Endodermal cell (in vitro differentiated cells): Measurements from ENCODE around the gene SAYSD1. TPM values are rescaled to one million over a fixed set of nuclear protein-coding genes. Genes with fewer than 3 reads are reported as not detected.
A peak's percentile ranks its signal among the peaks of the same experiment; 100 is the strongest.

Experiments used
- DNase-seq: peaks from one replicate; pipeline ENCODE4 v3.0.0-alpha.2; 2017
- H3K27ac ChIP-seq: 2 replicates; pipeline ENCODE4 v1.5.1; 2013; ENCODE audit warnings: mild to moderate bottlenecking, low read depth, low read length, moderate library complexity
- H3K27me3 ChIP-seq: 2 replicates; pipeline ENCODE4 v1.6.1; 2013; ENCODE audit warnings: mild to moderate bottlenecking, low read length, moderate library complexity; ENCODE audit not compliant: insufficient read depth, control insufficient read depth, poor library complexity, severe bottlenecking
- H3K36me3 ChIP-seq: 2 replicates; pipeline ENCODE4 v1.7.0; 2013; ENCODE audit warnings: mild to moderate bottlenecking, low read length, moderate library complexity; ENCODE audit not compliant: control insufficient read depth, insufficient read depth
- H3K4me1 ChIP-seq: one replicate; pipeline ENCODE4 v1.7.0; 2013; ENCODE audit warnings: low read length; ENCODE audit not compliant: control insufficient read depth, insufficient read depth
- H3K4me3 ChIP-seq: 2 replicates; pipeline ENCODE4 v1.5.1; 2013; ENCODE audit warnings: mild to moderate bottlenecking, low read length, moderate library complexity
- H3K9ac ChIP-seq: 2 replicates; pipeline ENCODE4 v1.6.1; 2013; ENCODE audit warnings: mild to moderate bottlenecking, low read length, moderate library complexity; ENCODE audit not compliant: poor library complexity, severe bottlenecking; ENCODE audit errors: extremely low read depth
- H3K9me3 ChIP-seq: 2 replicates; pipeline ENCODE4 v1.6.1; 2013; ENCODE audit warnings: mild to moderate bottlenecking, low read length, moderate library complexity; ENCODE audit not compliant: control insufficient read depth
- H3K27ac Mint-ChIP-seq: 2 replicates; pipeline ENCODE4 v1.8.0; 2020; ENCODE audit warnings: mixed read lengths
- H3K27me3 Mint-ChIP-seq: 2 replicates; pipeline ENCODE4 v1.8.0; 2021; ENCODE audit warnings: mild to moderate bottlenecking, mixed read lengths; ENCODE audit not compliant: insufficient read depth
- H3K36me3 Mint-ChIP-seq: 2 replicates; pipeline ENCODE4 v1.8.0; 2020; ENCODE audit warnings: low read depth, mixed read lengths
- H3K4me1 Mint-ChIP-seq: 2 replicates; pipeline ENCODE4 v1.8.0; 2020; ENCODE audit warnings: mixed read lengths
- H3K4me3 Mint-ChIP-seq: 2 replicates; pipeline ENCODE4 v1.8.0; 2020; ENCODE audit warnings: mild to moderate bottlenecking, moderate library complexity, mixed read lengths
- H3K9me3 Mint-ChIP-seq: 2 replicates; pipeline ENCODE4 v1.8.0; 2020; ENCODE audit warnings: mild to moderate bottlenecking, mixed read lengths
- CTCF ChIP-seq: fragments of 200-600 bp; sonication (generic); conservative IDR thresholded peaks from 2 replicates; pipeline ENCODE4 v1.5.0; 2021; ENCODE audit warnings: antibody characterized with exemption, mild to moderate bottlenecking
- WGBS, 2 experiments: methylation state at CpG; one replicate each; pipeline versions ENCODE4 v1.1.5 to v1.1.7; 2013; ENCODE audit warnings: missing lambda C conversion rate in 2 of 2, mixed read lengths in 1 of 2; ENCODE audit not compliant: insufficient coverage in 1 of 2, insufficient read length in 1 of 2; 5-methylcytosine and 5-hydroxymethylcytosine counted together
- total RNA-seq, 2 donors: library from RNA; stranded (reverse); fragmentation: NEBNext Ultra II Directional in 1 of 2; extraction: Animal tissue kit (Norgen Biotek cat#: 25700) in 1 of 2; gene quantifications; 2 replicates in 1 of 2; 3 replicates in 1 of 2; pipeline ENCODE4 v1.2.1, GENCODE V29; 2021

Gene SAYSD1
- total RNA-seq, 2 donors from 2014 or later, result 7.2 to 13.0 TPM

GRCh38 chr6:39082310-39082709, 32.7 kb downstream of the SAYSD1 start:
- H3K27ac Mint-ChIP-seq, result no peak overlapping the region
- peaks cover under 1% of the 10 kb centered on the region for H3K4me1 Mint-ChIP-seq

GRCh38 chr6:39080246-39080875, 34.6 kb downstream of the SAYSD1 start:
- WGBS, 2 experiments, result 80 to 89% methylated on average over 1 to 5 of the region's 5 CpGs
- H3K4me3 ChIP-seq, result no peak overlapping the region
- no peak for TF ChIP-seq CTCF
- H3K9me3 Mint-ChIP-seq, result no peaks in the 10 kb centered on the region
- no peaks in the 10 kb centered on the region for H3K36me3 ChIP-seq
- H3K27ac Mint-ChIP-seq, result no peak overlapping the region
- H3K9me3 ChIP-seq, result no peaks in the 10 kb centered on the region
- H3K27ac ChIP-seq, result no peak overlapping the region
- no peak overlapping the region for H3K4me3 Mint-ChIP-seq
- H3K27me3 ChIP-seq, result peaks cover 30% of the 10 kb centered on the region
- peaks cover 5% of the 10 kb centered on the region for H3K4me1 ChIP-seq
- DNase-seq, result no peak
- H3K36me3 Mint-ChIP-seq, result no peaks in the 10 kb centered on the region
- peaks cover 9% of the 10 kb centered on the region for H3K4me1 Mint-ChIP-seq
- H3K27me3 Mint-ChIP-seq, result peaks cover 69% of the 10 kb centered on the region
- H3K9ac ChIP-seq, result no peak overlapping the region

More at GRCh38 chr6:39082310-39082709, 32.7 kb downstream of the SAYSD1 start:
- no peak overlapping the region for H3K27ac ChIP-seq
- H3K36me3 Mint-ChIP-seq, result no peaks in the 10 kb centered on the region
- 75 to 88% methylated on average over 2 to 8 of the region's 8 CpGs for WGBS, 2 experiments
- no peak for TF ChIP-seq CTCF
- peaks cover 3% of the 10 kb centered on the region for H3K4me1 ChIP-seq
- H3K9me3 Mint-ChIP-seq, result no peaks in the 10 kb centered on the region
- H3K4me3 ChIP-seq, result no peak overlapping the region
- peaks cover 69% of the 10 kb centered on the region for H3K27me3 Mint-ChIP-seq
- H3K9me3 ChIP-seq, result no peaks in the 10 kb centered on the region
- no peak overlapping the region for H3K9ac ChIP-seq
- no peak overlapping the region for H3K4me3 Mint-ChIP-seq
- no peaks in the 10 kb centered on the region for H3K36me3 ChIP-seq
- DNase-seq, result peak; percentile 39
- peaks cover 31% of the 10 kb centered on the region for H3K27me3 ChIP-seq

DNA sequence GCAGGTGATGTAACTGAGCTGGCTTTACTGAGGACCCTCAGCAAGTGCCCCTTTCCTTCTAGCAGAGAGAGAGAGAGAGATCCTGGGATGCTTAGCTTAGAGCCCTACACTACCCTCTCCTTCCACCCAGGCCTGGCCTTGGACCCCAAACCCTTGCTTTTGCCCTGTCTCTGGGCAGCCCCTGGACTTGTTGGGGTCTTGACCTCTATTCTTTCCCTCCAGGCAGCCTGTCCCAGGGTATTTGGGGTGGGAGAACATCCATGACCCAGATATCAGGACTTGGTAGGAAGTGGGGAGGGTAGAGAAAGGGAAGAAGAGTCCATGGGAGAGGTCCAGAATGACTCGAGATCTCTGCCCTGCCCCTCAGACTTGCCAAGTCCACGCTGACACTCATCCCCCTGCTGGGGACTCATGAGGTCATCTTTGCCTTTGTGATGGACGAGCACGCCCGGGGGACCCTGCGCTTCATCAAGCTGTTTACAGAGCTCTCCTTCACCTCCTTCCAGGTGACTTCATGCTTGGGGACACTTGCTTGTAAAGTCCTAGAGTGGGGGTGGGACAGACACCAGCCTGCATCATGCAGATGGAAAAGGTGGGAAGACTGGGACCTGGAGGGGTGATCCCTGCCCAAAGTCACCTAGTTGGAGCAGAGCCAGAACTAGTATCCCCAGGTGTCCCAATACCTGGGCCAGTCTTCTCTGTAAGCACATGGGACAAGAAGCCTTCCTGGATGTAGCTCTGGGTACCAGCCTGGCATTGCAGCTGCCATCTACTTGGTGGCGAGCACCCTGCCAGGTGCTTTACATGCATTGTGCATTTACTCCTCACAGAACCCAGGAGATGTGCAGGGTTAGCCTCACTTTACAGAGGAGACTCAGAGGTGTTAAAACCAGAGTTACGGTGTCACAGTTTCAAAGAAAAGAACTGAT, 35.5 kb downstream of the SAYSD1 start:
- Histone ChIP-seq H3K27ac (no peak overlapping the region), H3K4me1 (peaks cover 5% of the 10 kb centered on the region), H3K9ac (no peak overlapping the region), H3K9me3 (no peaks in the 10 kb centered on the region), H3K36me3 (no peaks in the 10 kb centered on the region), H3K27me3 (peaks cover 39% of the 10 kb centered on the region), H3K4me3 (no peak overlapping the region)
- H3K27me3 Mint-ChIP-seq, result peaks cover 77% of the 10 kb centered on the region
- no peaks in the 10 kb centered on the region for H3K9me3 Mint-ChIP-seq
- H3K4me1 Mint-ChIP-seq, result peaks cover 9% of the 10 kb centered on the region
- H3K27ac Mint-ChIP-seq, result no peak overlapping the region
- no peak for TF ChIP-seq CTCF
- no peak overlapping the region for H3K4me3 Mint-ChIP-seq
- 82 to 90% methylated on average over 7 to 8 of the region's 8 CpGs for WGBS, 2 experiments
- no peaks in the 10 kb centered on the region for H3K36me3 Mint-ChIP-seq
- DNase-seq, result peak; percentile 22
